NCI-H1048 (cell line): ENCODE data around the gene FTSJ3.

Source experiments
- DNase-seq: peaks from one replicate; lab custom pipeline; 2025; lab: John Stamatoyannopoulos, UW

The FTSJ3 gene

DNA sequence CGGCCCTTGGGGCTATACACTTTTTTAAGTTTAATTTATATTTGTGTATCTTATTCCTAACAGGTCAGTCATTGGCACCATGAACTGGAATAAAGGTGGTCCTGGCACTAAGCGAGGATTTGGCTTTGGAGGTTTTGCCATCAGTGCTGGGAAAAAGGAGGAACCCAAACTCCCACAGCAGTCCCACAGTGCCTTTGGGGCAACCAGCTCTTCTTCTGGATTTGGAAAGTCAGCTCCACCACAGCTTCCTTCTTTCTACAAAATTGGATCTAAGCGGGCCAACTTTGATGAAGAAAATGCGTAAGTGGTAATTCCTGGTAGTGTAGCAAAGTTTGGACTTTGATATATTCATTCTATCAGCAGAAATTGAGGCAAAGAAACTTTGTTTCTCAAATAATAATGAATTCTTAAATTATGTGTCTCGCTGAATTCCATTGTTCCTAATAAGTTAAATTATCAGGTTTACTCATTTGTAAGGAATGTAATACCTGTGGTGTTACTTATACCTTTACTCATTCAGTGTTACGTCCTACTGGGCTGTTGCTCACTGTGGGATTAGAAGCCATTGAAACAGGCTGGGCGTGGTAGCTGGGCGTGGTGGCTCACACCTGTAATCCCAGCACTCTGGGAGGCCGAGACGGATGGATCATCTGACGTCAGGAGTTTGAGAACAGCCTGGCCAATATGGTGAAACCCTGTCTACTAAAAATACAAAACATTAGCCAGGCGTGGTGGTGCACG lies 40.3 kb downstream of the FTSJ3 start:
- no peak for DNase-seq

DNA sequence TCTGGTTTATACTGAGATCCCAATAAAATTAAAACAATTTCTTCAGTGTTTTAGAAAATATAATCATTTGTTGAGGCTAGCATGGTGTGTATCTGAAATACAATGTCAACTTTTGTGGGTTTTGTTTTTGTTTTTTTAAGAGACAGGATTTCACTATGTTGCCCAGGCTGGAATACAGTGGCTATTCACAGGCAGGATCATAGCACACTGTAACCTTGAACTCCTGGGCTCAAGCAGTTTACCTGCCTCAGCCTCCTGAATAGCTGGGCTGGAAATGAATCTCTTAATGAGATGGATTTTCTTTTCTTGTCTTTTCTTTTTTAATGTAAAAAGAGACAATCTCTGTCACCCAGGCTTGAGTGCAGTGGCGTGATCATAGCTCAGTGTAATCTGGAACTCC lies 41.3 kb downstream of the FTSJ3 start:
- no peak for DNase-seq

DNA sequence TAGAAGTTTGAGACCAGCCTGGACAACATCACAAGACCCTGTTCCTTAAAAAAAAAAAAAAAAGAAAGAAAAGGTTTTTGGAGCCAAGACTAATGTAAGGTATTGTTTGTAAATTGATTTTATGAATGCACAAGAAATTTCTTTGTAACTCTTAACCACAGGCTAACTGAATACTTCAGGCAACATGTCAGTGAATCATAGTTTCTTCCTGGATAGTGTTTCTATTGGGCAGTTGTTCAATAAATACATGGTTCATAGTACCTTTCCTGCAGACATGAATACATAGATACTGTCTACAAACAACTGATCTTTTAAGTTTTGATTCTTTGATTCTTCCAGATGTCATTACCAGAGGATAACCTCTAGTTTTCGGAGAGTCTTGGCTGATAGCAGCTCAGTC lies 41.9 kb downstream of the FTSJ3 start:
- DNase-seq: no peak

DNA sequence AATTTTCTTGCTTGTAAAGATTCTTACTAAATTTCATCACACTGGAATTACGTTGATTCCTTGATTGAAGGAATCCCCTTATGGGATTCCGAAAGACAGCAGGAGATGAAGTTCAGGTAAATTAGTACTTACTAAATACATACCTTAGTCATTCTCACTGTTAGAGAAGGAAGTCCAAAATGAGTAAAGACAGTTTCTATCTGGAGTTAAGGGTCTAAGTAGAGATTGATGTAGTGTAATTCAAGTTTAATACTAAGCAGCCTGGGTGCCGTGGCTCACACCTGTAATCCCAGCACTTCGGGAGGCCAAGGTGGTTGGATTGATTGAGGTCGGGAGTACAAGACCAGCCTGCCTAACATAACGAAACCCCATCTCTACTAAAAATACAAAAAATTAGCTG lies 43.9 kb downstream of the FTSJ3 start:
- DNase-seq: no peak

DNA sequence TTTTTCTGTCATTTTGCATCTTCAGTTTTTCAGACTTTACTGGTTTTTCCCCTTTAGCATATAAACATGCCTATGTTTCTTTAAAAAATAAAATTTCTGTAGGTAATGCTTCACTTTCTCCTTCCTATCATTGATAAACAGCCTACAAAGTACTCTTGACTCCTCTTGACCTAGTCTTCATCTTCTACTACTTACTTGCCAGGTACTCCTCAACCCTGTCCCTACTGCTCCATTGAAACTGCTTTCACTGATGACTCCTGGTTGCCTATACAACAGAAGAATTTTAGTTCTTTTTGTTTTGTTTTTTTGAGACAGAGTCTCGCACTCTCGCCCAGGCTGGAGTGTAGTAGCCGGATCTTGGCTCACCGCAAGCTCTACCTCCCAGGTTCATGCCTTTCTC lies 46.5 kb downstream of the FTSJ3 start:
- no peak for DNase-seq

DNA sequence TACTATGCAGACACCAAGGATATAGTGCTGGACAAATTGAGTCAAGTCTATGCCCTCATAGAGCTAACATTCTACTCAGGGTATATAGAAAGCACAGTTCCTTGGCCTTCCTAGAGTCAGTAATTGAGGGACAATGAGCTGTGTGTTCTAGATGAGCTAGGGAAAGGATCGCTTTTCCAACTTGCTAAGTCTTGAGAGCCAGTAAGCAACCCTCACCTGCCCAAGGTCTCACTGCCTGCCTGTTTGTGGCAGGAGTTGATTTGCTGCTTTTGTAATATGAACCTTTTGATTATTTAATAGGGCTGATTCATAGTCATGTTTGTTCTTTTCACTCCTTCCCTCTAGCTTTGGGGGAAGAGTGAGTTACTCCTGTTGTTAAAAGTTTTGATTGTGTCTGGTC lies 47.0 kb downstream of the FTSJ3 start:
- DNase-seq: no peak

DNA sequence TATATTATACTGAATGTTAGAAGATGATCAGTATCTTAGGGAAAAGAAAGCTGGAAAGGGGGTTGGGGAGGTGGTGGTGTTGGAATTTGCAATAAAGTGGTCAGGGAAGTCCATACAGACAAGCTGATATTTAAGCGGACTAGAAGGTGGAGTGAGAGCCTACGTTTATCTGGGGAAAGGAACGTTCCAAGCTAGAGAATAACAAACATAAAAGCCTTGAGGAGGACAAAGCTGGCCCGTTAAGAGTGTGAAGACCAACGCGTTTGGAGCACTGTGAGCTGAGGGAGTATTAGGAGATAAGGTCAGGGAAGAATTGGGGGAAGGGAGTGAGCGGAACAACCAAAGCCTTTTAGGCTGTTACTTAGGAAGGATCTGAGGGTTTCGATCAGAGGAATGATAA lies 52.0 kb downstream of the FTSJ3 start:
- no peak for DNase-seq

DNA sequence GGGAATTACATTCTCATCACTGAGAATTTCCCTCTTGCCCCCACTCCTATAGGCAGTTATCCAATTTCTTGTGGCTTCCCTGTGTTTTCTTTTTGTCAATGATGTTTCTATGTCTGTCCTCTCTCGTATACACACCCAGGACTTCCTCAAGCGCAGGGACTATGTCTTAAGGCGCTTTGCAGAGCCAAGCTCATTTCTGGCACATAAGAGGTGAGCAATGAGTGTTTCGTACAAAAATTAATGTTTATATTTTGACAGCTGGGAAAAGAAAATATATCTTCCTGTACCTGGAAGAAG lies 52.5 kb downstream of the FTSJ3 start:
- DNase-seq: no peak

DNA sequence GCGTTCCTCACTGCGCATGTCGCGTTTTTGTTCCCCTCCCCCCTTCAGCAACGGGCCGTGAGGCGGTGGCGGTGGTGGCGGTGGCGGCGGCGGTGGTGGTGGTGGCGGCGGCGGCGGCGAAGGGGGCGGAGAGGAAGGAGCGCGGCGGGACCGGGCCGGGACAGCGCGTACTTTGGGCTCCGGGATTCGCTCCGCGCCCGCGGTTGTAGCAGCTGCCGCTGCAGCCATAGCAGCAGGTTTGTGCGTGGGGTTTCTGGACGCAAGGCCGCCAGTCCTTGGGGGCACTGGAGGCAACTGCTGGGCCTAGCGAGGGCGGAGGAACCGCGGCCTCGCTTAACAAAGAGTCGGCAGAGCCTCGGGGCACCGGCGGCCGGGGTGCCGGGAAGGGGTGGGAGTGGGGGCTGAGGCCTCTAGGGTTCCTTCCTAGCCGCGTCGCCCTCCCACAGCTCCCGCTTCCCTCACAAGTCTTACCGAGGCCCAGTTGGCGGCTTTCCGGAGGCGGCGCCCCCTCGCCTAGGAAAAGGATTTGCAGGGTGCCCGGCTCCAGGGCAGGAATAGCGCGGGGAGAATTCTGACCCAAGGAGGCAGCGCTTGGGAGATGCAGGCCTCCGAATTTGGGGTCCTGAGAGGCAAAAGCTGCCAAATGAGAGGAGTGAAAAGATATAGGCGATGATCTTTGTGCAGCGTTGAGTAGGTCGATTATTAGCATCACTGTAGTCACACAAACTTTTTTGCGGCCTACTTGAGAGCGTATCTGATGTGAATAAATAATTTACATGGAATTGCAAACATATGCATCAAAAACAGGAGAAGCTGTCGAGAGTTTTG lies 53.1 kb downstream of the FTSJ3 start, which contains the start of gene DDX42:
TSS of gene DDX42 (plus strand) at position 30 of the 828 bp plus-strand sequence. CDS start 12,880 bp downstream, outside the sequence.
- no peak for DNase-seq

DNA sequence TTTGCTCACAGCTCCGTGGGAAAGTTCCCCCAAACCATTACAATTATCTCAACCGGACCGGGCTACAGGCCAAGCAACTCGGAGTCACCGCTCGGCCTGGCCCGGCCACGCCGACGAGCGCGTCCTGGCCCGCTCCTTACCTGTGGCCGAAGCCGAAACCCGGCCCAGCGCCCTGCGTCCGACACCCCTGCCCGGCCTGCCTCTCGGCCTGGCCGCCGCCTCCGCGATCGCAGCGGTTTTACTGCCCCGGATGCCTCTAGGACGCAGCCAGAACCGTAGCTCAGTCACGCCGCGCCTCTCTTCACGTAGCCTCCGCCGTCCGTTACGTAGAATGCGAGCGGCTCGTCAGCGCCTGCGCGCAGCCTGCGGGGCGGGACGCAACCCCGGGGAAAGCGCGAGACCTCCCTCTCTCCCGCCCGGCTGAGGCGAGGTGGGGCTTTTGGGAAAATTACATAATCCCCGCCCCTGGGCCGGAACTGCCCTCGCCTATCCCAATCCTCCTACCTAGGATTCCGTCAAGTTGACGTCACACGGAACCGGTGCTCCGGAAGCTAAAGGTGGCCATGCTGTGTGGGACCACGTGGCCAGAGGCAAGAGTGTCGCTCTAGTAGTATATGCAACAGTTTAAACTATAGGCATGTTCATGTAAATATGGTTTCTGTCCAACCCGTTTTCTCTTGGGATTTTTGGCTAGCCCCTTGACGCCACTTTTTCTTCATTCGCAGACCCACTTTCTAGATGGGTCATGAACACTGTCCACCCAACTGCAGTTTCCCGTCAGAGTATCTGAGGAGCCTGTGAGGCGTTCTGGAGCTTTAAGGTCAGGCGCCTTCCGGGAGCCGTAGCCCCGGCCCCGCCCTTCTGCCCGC lies 54.0 kb downstream of the FTSJ3 start, which contains the start of gene CCDC47:
TSS of gene CCDC47 (minus strand) at position 326 of the 869 bp plus-strand sequence. CDS start 7,422 bp downstream, outside the sequence.
- DNase-seq: peak; percentile 98

DNA sequence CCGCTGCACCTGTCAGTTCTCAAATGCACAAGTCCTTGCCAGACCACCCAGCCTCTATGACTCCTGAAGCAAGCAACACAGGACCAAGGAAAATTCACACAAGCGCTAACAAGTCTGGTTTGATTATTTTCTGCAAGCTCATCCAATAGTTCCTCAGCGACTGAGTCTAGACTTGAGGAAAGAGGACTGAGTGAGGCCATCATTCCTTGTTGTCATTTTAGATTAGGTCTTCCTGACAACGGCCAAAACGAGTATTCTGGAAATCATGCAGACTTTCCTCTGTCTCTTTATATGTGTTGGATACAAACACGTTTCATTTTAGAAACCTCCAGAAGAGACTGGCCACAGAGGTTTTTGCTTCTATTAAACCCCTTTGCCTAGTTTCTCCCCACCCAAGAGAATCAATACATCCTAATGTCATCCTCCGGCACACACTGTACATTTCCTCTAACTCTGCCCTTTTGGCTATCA lies 54.6 kb downstream of the FTSJ3 start:
- no peak for DNase-seq
